CD4-positive, alpha-beta T cell (primary cell): ENCODE results near the gene BRI3BP. TPM values are rescaled to one million over a fixed set of nuclear protein-coding genes. Genes with fewer than 3 reads are reported as not detected.

ENCODE experiments used
- ATAC-seq: fragments of 200-7000 bp; cut with Tn5 transposase; one replicate; pipeline ENCODE4 v1.10.0; 2022; ENCODE audit warnings: mild to moderate bottlenecking; ENCODE audit not compliant: poor library complexity
- CTCF ChIA-PET: fragments of 350-600 bp; sonication (Branson Sonifier 250); formaldehyde crosslinking; loops from one replicate; lab custom pipeline; 2021; ENCODE audit warnings: antibody characterized with exemption, inconsistent platforms; lab: Charles Lee
- POLR2A ChIA-PET: fragments of 350-600 bp; sonication (Branson Sonifier 250); formaldehyde crosslinking; loops from one replicate; lab custom pipeline; 2021; ENCODE audit warnings: antibody characterized with exemption, inconsistent platforms; lab: Charles Lee
- DNase-seq, 14 experiments: peaks; one replicate each; pipeline ENCODE4 v3.0.0-alpha.2; 2013 to 2020; ENCODE audit warnings: mixed read lengths in 2 of 14
- H3K27ac ChIP-seq, 2 donors: one replicate each; pipeline versions ENCODE4 v1.5.1 to v1.7.0; 2013; ENCODE audit warnings: low read length in 2 of 2, low read depth in 1 of 2, mild to moderate bottlenecking in 1 of 2
- H3K27me3 ChIP-seq, 2 experiments: 1 replicate in 1 of 2; 2 replicates in 1 of 2; pipeline versions ENCODE4 v1.6.1 to v1.7.0; 2013; ENCODE audit warnings: low read length in 2 of 2, control low read depth in 1 of 2, mild to moderate bottlenecking in 1 of 2, moderate library complexity in 1 of 2; ENCODE audit not compliant: insufficient read depth in 2 of 2, control insufficient read depth in 1 of 2
- H3K36me3 ChIP-seq: one replicate; pipeline ENCODE4 v1.6.1; 2013; ENCODE audit warnings: low read length, control low read depth; ENCODE audit not compliant: insufficient read depth
- H3K4me1 ChIP-seq: one replicate; pipeline ENCODE4 v1.6.1; 2013; ENCODE audit warnings: low read length, control low read depth; ENCODE audit not compliant: insufficient read depth
- H3K4me3 ChIP-seq: one replicate; pipeline ENCODE4 v1.5.1; 2013; ENCODE audit warnings: mild to moderate bottlenecking, low read length, moderate library complexity
- H3K9me3 ChIP-seq, 2 experiments: 1 replicate in 1 of 2; 2 replicates in 1 of 2; pipeline versions ENCODE4 v1.6.1 to v1.7.0; 2013; ENCODE audit warnings: low read length in 2 of 2, mild to moderate bottlenecking in 2 of 2, control low read depth in 1 of 2, moderate library complexity in 1 of 2; ENCODE audit not compliant: control insufficient read depth in 1 of 2, insufficient read depth in 1 of 2
- H3K27ac Mint-ChIP-seq: one replicate; pipeline ENCODE4 v1.8.0; 2020; ENCODE audit warnings: mixed read lengths
- H3K27me3 Mint-ChIP-seq: one replicate; pipeline ENCODE4 v1.8.0; 2021; ENCODE audit warnings: mixed read lengths
- H3K36me3 Mint-ChIP-seq: one replicate; pipeline ENCODE4 v1.8.0; 2021; ENCODE audit warnings: low read depth, mixed read lengths
- H3K4me1 Mint-ChIP-seq: one replicate; pipeline ENCODE4 v1.8.0; 2021; ENCODE audit warnings: low read depth, mixed read lengths
- H3K4me3 Mint-ChIP-seq: one replicate; pipeline ENCODE4 v1.8.0; 2020; ENCODE audit warnings: mild to moderate bottlenecking, mixed read lengths
- H3K9me3 Mint-ChIP-seq: one replicate; pipeline ENCODE4 v1.8.0; 2020; ENCODE audit warnings: mixed read lengths
- CTCF ChIP-seq: fragments of 200-600 bp; IDR thresholded peaks from one replicate; pipeline ENCODE4 v1.8.0; 2022; ENCODE audit warnings: antibody characterized with exemption, mild to moderate bottlenecking
- intact Hi-C, 2 experiments: fragments of 100-400 bp; cut with DNase I in 1 of 2; cut with micrococcal nuclease in 1 of 2; formaldehyde crosslinking; loops; one replicate each; pipeline versions ENCODE4 v1.15.1 to v1.9.0; 2023 to 2025; cut with DNase I, micrococcal nuclease
- total RNA-seq, 174 experiments: library from RNA in 2 of 174; stranded (reverse) in 2 of 174; gene quantifications; one replicate each; pipeline ENCODE4 v1.2.3 and lab custom pipeline; 2021 to 2026

Gene BRI3BP
- total RNA-seq, 2 experiments from 2014 or later: 1.6 TPM

GRCh38 chr12:125004621-125005020 lies 11.2 kb downstream of the BRI3BP start:
- CTCF ChIA-PET: no interaction called here
- Mint-ChIP-seq H3K27ac (no peak overlapping the region), H3K4me3 (no peak overlapping the region), H3K36me3 (no peaks in the 10 kb centered on the region), H3K27me3 (no peaks in the 10 kb centered on the region), H3K9me3 (no peaks in the 10 kb centered on the region), H3K4me1 (no peaks in the 10 kb centered on the region)
- Histone ChIP-seq H3K36me3 (no peaks in the 10 kb centered on the region), H3K27ac (no peak overlapping the region), H3K9me3 (no peaks in the 10 kb centered on the region), H3K27me3 (no peaks in the 10 kb centered on the region), H3K4me3 (no peak overlapping the region), H3K4me1 (no peaks in the 10 kb centered on the region)
- no peak for ATAC-seq
- no peak for DNase-seq
- POLR2A ChIA-PET: no interaction called here
- intact Hi-C loops: no loop called here
- no peak for TF ChIP-seq CTCF

GRCh38 chr12:125005652-125006051 lies 12.2 kb downstream of the BRI3BP start:
- no peak for TF ChIP-seq CTCF
- Mint-ChIP-seq H3K4me1 (no peaks in the 10 kb centered on the region), H3K36me3 (no peaks in the 10 kb centered on the region), H3K4me3 (no peak overlapping the region), H3K9me3 (no peaks in the 10 kb centered on the region), H3K27ac (no peak overlapping the region), H3K27me3 (no peaks in the 10 kb centered on the region)
- intact Hi-C loops: no loop called here
- no peaks in the 10 kb centered on the region for H3K4me1 ChIP-seq
- DNase-seq (no peak), ATAC-seq (no peak)
- H3K27ac ChIP-seq: no peak overlapping the region
- ChIA-PET POLR2A (no interaction called here), CTCF (no interaction called here)
- H3K36me3 ChIP-seq: no peaks in the 10 kb centered on the region
- no peak overlapping the region for H3K4me3 ChIP-seq
- H3K27me3 ChIP-seq: no peaks in the 10 kb centered on the region
- no peaks in the 10 kb centered on the region for H3K9me3 ChIP-seq

GRCh38 chr12:125006365-125006764 lies 12.9 kb downstream of the BRI3BP start:
- ATAC-seq: no peak
- Histone ChIP-seq H3K9me3 (no peaks in the 10 kb centered on the region), H3K36me3 (no peaks in the 10 kb centered on the region), H3K27ac (no peak overlapping the region), H3K4me1 (no peaks in the 10 kb centered on the region), H3K27me3 (no peaks in the 10 kb centered on the region), H3K4me3 (no peak overlapping the region)
- no peak for DNase-seq
- intact Hi-C loops: no loop called here
- ChIA-PET POLR2A (no interaction called here), CTCF (interaction anchor here (0.8 kb wide), 1 partner anchor 100 kb away, joined by 3 read pairs; no protein-coding TSS in a partner anchor)
- Mint-ChIP-seq H3K36me3 (no peaks in the 10 kb centered on the region), H3K27me3 (no peaks in the 10 kb centered on the region), H3K27ac (no peak overlapping the region), H3K9me3 (no peaks in the 10 kb centered on the region), H3K4me1 (no peaks in the 10 kb centered on the region), H3K4me3 (no peak overlapping the region)
- TF ChIP-seq CTCF: no peak
